Neural cell (in vitro differentiated cells): ENCODE results near the gene ZNF24. TPM values are rescaled to one million over a fixed set of nuclear protein-coding genes. Genes with fewer than 3 reads are reported as not detected.

Source experiments
- H2AFZ ChIP-seq: fragments of 200-600, 300-800 bp; sonication (generic), shearing (Covaris generic); 2 replicates; pipeline ENCODE4 v1.6.0; 2014; ENCODE audit warnings: low read depth, mild to moderate bottlenecking, antibody characterized with exemption, low read length, moderate library complexity
- H3F3A ChIP-seq: fragments of 200-600 bp; shearing (Covaris generic); 2 replicates; pipeline ENCODE4 v1.6.1; 2016; ENCODE audit warnings: mild to moderate bottlenecking, moderate library complexity, mixed read lengths, antibody characterized with exemption, low read length; ENCODE audit not compliant: insufficient read depth, poor library complexity, severe bottlenecking
- H3K27ac ChIP-seq: fragments of 200-600, 300-800 bp; sonication (generic), shearing (Covaris generic); 2 replicates; pipeline ENCODE4 v1.5.1; 2014; ENCODE audit warnings: mild to moderate bottlenecking, low read length, moderate library complexity
- H3K27me3 ChIP-seq: fragments of 300-800, 200-600 bp; sonication (generic), shearing (Covaris generic); 2 replicates; pipeline ENCODE4 v1.6.0; 2014; ENCODE audit warnings: mild to moderate bottlenecking, low read depth, low read length, moderate library complexity; ENCODE audit not compliant: insufficient read depth
- H3K36me3 ChIP-seq: fragments of 300-800, 200-600 bp; sonication (generic), shearing (Covaris generic); 2 replicates; pipeline ENCODE4 v1.5.1; 2014; ENCODE audit warnings: mild to moderate bottlenecking, antibody characterized with exemption, low read length, moderate library complexity; ENCODE audit not compliant: insufficient read depth
- H3K4me2 ChIP-seq: fragments of 300-800, 200-600 bp; sonication (generic), shearing (Covaris generic); 2 replicates; pipeline ENCODE4 v1.6.0; 2014; ENCODE audit warnings: mild to moderate bottlenecking, low read length
- H3K4me3 ChIP-seq: fragments of 300-800, 200-600 bp; sonication (generic), shearing (Covaris generic); 2 replicates; pipeline ENCODE4 v1.5.1; 2014; ENCODE audit warnings: mild to moderate bottlenecking, low read length, moderate library complexity
- H3K79me2 ChIP-seq: fragments of 200-600 bp; shearing (Covaris generic); replicated peaks from 2 replicates; pipeline ENCODE4 v1.6.0; 2014; ENCODE audit warnings: mild to moderate bottlenecking, low read length, moderate library complexity; ENCODE audit not compliant: insufficient read depth
- H3K9ac ChIP-seq: fragments of 300-800, 200-600 bp; sonication (generic), shearing (Covaris generic); 2 replicates; pipeline ENCODE4 v1.6.1; 2016; ENCODE audit warnings: mild to moderate bottlenecking, low read length, mixed read lengths
- H3K9me2 ChIP-seq: fragments of 200-600 bp; shearing (Covaris generic); 2 replicates; pipeline ENCODE4 v1.6.1; 2016; ENCODE audit warnings: mild to moderate bottlenecking, low read length, mixed read lengths; ENCODE audit not compliant: insufficient read depth
- H3K9me3 ChIP-seq: fragments of 200-600, 300-800 bp; sonication (generic), shearing (Covaris generic); 2 replicates; pipeline ENCODE4 v1.6.1; 2016; ENCODE audit warnings: mild to moderate bottlenecking, mixed run types, low read length, moderate library complexity, mixed read lengths
- H4K20me1 ChIP-seq: fragments of 200-600 bp; shearing (Covaris generic); 2 replicates; pipeline ENCODE4 v1.6.1; 2016; ENCODE audit warnings: mild to moderate bottlenecking, mixed run types; ENCODE audit not compliant: insufficient read depth
- CTCF ChIP-seq: fragments of 450-650 bp; IDR thresholded peaks from 2 replicates; pipeline ENCODE4 v1.5.1; 2014; ENCODE audit warnings: antibody characterized with exemption, mild to moderate bottlenecking, moderate library complexity; ENCODE audit not compliant: poor library complexity, severe bottlenecking
- EP300 ChIP-seq: fragments of 450-650 bp; conservative IDR thresholded peaks from 2 replicates; pipeline ENCODE4 v1.6.1; 2014; ENCODE audit warnings: antibody characterized with exemption, mild to moderate bottlenecking, moderate library complexity; ENCODE audit not compliant: poor library complexity, severe bottlenecking
- EZH2 ChIP-seq: fragments of 200-600, 300-800 bp; shearing (Covaris generic), sonication (generic); IDR thresholded peaks from 2 replicates; pipeline ENCODE4 v1.6.1; 2014; ENCODE audit warnings: antibody characterized with exemption, low read length, borderline replicate concordance, mild to moderate bottlenecking; ENCODE audit not compliant: insufficient read depth, poor library complexity, severe bottlenecking
- MXI1 ChIP-seq: fragments of 450-650 bp; conservative IDR thresholded peaks from 2 replicates; pipeline ENCODE4 v1.6.1; 2014; ENCODE audit warnings: antibody characterized with exemption, mild to moderate bottlenecking; ENCODE audit not compliant: poor library complexity, severe bottlenecking
- POLR2AphosphoS5 ChIP-seq: IDR thresholded peaks from 2 replicates; pipeline ENCODE4 v1.6.1; 2012
- RAD21 ChIP-seq: fragments of 450-650 bp; conservative IDR thresholded peaks from 2 replicates; pipeline ENCODE4 v1.6.1; 2014; ENCODE audit warnings: antibody characterized with exemption, mild to moderate bottlenecking, moderate library complexity
- REST ChIP-seq: IDR thresholded peaks from 2 replicates; pipeline ENCODE4 v1.6.1; 2012; ENCODE audit warnings: borderline replicate concordance
- SMC3 ChIP-seq: fragments of 450-650 bp; conservative IDR thresholded peaks from 2 replicates; pipeline ENCODE4 v1.6.1; 2014; ENCODE audit warnings: antibody characterized with exemption, mild to moderate bottlenecking, moderate library complexity; ENCODE audit not compliant: poor library complexity
- TAF1 ChIP-seq: IDR thresholded peaks from 2 replicates; pipeline ENCODE4 v1.6.1; 2012; ENCODE audit warnings: low read depth
- polyA plus RNA-seq: library from polyadenylated mRNA; depleted of rRNA; stranded (reverse); fragments of >200 nt; gene quantifications from 2 replicates; pipeline ENCODE4 v1.2.3, GENCODE V29; 2014

Gene ZNF24
- polyA plus RNA-seq, 1 donor from 2014 or later = 46.3 TPM

GRCh38 chr18:35311496-35311895 is 32.7 kb downstream of the ZNF24 start:
- no peaks in the 10 kb centered on the region for H3K79me2 ChIP-seq
- peaks cover 12% of the 10 kb centered on the region for H3K9me3 ChIP-seq
- TF ChIP-seq CTCF (no peak), EZH2 (no peak), POLR2AphosphoS5 (no peak), SMC3 (no peak), EP300 (no peak), MXI1 (no peak), TAF1 (no peak), REST (no peak), RAD21 (no peak)
- H3K4me3 ChIP-seq = no peak overlapping the region
- peaks cover 12% of the 10 kb centered on the region for H3K36me3 ChIP-seq
- no peak overlapping the region for H3K27ac ChIP-seq
- H3K27me3 ChIP-seq = no peaks in the 10 kb centered on the region
- H3K9me2 ChIP-seq = no peaks in the 10 kb centered on the region
- H2AFZ ChIP-seq = no peak overlapping the region
- no peak overlapping the region for H3K4me2 ChIP-seq
- H4K20me1 ChIP-seq = no peaks in the 10 kb centered on the region
- H3F3A ChIP-seq = no peaks in the 10 kb centered on the region
- no peak overlapping the region for H3K9ac ChIP-seq

GRCh38 chr18:35306588-35307250 is 37.5 kb downstream of the ZNF24 start:
- Histone ChIP-seq H3K4me2 (no peak overlapping the region), H3K27ac (no peak overlapping the region), H3K79me2 (peaks cover 7% of the 10 kb centered on the region), H3K27me3 (no peaks in the 10 kb centered on the region), H3K4me3 (no peak overlapping the region), H3K9me3 (peaks cover 34% of the 10 kb centered on the region), H3K36me3 (peaks cover 25% of the 10 kb centered on the region), H3K9ac (no peak overlapping the region), H2AFZ (no peak overlapping the region), H3F3A (no peaks in the 10 kb centered on the region), H4K20me1 (no peaks in the 10 kb centered on the region), H3K9me2 (no peaks in the 10 kb centered on the region)
- TF ChIP-seq EZH2 = no peak
- no peak for TF ChIP-seq MXI1
- TF ChIP-seq CTCF = no peak
- TF ChIP-seq SMC3 = no peak
- TF ChIP-seq POLR2AphosphoS5 = no peak
- no peak for TF ChIP-seq EP300
- TF ChIP-seq TAF1 = no peak
- TF ChIP-seq REST = no peak
- TF ChIP-seq RAD21 = no peak
